Choroid plexus epithelial cell (primary cell): ENCODE results near the gene VCL.
"Not testable (repeated sequence)": the region's sequence is repeated elsewhere in the genome, so short reads cannot be mapped to it uniquely, and the experiment has no call there.

Experiments
- DNase-seq: peaks from one replicate; pipeline ENCODE4 v3.0.0-alpha.2; 2010; ENCODE audit warnings: low read depth
- H3K4me3 ChIP-seq: 2 replicates; pipeline ENCODE4 v1.5.1; 2011; ENCODE audit warnings: low read depth, mild to moderate bottlenecking, control low read depth, low read length, moderate library complexity
- TF ChIP-seq, protein P1 (sequence below): conservative IDR thresholded peaks from 2 replicates; pipeline ENCODE4 v1.5.1; 2011; ENCODE audit warnings: low read depth, mild to moderate bottlenecking, control low read depth, inconsistent platforms, low read length, moderate library complexity

Gene VCL

DNA sequence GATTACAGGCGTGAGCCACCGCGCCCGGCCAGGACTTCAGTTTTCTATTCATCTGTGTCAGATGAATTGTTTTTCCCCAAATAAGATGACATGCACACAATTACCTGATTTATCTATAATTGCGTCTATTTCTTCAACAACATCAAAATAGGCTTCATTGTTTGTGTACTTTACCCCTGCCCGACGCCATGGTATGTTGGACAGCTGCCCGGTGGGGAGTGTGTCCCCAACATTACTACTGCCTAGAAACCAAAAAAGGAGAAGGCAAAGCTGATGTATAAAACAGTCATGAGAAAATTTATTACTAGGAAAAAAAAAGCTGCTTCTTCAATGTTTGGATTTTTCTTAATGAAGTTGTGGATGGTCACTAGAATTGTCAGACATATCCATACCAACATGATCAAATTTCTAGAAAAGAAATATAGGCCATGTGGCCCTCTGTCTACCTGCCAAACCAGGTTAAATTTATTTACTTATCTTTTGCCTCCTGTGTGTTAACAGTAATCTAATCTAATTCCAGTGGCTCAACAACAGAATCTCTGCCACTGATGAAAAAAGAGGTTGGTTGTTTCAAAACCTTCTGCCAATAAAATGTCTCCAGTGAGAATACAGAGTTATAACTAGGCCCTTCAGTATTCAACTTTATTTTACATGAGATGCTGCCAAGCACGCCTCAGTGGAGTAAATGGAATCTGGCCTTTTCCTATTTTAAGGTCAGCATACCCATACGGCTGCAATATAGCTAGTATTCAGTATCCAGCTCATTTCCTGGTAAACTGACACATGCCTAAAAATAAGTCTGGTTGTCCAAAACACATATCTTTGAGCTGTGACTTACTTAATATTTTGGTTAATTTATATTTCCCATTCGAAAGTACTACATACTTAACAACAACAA, 136.3 kb downstream of the VCL start:
- no peak overlapping the region for H3K4me3 ChIP-seq
- no peak for DNase-seq
- TF ChIP-seq, protein P1, sequence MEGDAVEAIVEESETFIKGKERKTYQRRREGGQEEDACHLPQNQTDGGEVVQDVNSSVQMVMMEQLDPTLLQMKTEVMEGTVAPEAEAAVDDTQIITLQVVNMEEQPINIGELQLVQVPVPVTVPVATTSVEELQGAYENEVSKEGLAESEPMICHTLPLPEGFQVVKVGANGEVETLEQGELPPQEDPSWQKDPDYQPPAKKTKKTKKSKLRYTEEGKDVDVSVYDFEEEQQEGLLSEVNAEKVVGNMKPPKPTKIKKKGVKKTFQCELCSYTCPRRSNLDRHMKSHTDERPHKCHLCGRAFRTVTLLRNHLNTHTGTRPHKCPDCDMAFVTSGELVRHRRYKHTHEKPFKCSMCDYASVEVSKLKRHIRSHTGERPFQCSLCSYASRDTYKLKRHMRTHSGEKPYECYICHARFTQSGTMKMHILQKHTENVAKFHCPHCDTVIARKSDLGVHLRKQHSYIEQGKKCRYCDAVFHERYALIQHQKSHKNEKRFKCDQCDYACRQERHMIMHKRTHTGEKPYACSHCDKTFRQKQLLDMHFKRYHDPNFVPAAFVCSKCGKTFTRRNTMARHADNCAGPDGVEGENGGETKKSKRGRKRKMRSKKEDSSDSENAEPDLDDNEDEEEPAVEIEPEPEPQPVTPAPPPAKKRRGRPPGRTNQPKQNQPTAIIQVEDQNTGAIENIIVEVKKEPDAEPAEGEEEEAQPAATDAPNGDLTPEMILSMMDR = no peak

DNA sequence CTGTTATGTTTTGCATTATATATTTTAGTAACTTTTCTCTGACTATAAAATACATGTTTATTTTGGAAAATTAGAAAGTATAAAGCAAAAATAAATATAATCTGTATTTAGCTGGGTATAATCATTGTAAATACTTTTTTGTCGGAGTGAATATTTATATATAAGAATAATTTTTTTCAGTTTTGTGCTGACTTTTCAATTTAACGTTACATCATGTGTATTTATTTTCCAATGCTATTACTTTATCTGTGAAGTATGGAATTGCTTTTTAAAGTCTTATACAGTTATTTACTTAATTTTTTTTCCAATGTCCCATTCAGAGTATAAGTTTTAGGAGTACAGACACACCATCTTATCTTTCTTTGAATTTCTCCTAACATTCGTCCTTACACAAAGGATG, 137.5 kb downstream of the VCL start:
- TF ChIP-seq, protein P1 = no peak
- DNase-seq = no peak
- no peak overlapping the region for H3K4me3 ChIP-seq

DNA sequence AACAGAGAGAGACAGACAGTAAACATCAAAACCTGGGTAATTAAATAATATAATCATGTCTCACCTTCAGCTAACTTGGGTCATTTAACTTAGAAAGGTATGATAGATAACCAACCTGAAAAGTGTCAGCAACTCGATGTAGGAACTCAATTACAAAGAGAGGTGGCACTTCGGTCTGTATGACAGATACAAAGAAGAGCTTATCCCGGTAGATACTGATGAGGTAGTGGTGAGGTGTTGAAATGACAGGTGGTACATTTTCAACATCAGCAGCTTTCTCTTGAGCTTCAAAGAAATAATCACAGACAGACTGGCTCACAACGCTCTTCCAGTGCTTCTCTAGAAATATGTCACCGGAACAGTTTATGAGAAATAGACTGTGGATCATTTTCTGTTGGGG, 140.1 kb downstream of the VCL start:
- TF ChIP-seq, protein P1 = no peak
- DNase-seq = no peak
- H3K4me3 ChIP-seq = no peak overlapping the region

DNA sequence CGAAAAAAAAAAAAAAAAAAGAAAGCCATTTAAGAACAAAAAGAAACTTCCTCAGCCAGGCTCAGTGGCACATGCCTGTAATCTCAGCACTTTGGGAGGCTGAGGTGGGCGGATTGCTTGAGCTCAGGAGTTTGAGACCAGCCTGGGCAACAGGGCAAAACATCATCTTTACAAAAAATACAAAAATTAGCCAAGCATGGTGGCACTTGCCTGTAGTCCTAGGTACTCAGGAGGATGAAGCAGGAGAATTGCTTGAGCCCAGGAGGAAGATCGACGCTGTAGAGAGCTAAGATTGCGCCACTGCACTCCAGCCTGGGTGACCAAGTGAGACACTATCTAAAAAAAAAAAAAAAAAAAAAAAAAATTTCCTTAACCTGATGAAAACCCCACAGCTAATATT, 140.7 kb downstream of the VCL start:
- not testable (repeated sequence) for H3K4me3 ChIP-seq, DNase-seq

DNA sequence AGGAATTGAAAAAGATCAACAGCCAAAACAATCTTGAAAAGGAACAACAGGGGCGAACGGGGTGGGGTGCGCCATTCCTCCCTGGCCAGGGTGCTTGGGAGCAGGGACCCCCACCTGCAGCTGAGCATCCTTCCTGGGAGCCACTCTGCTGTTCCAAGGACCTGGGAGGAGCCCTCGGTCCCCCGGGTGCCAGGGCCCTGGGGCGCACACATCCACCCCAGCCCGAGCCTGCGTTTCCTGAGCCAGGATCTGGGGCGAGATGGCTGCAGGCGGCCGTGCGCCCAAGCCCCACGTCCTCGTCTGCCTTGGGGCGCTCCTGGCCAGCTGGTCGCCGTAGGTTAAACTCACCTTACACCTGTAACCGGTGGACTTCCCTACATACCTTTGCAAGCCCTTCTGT, 142.1 kb downstream of the VCL start:
- TF ChIP-seq, protein P1 = no peak
- no peak for DNase-seq
- no peak overlapping the region for H3K4me3 ChIP-seq

DNA sequence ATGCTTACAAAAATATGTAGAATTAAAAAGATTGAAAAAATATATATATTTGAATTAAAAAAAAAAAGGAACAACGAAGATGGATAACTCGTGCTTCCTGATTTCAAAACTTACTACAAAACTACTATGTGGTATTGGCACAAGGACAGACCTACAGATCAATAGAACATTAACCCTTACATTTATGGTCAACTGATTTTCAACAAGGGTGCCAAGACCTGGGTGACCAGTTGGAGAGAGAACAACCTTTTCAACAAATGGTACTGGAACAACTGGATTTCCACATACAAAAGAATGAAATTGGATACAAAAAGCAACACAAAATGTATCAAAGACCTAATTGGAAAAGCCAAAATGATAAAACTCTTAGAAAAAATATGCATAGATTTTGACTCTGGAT, 142.6 kb downstream of the VCL start:
- no peak for DNase-seq
- no peak overlapping the region for H3K4me3 ChIP-seq
- TF ChIP-seq, protein P1 = no peak

DNA sequence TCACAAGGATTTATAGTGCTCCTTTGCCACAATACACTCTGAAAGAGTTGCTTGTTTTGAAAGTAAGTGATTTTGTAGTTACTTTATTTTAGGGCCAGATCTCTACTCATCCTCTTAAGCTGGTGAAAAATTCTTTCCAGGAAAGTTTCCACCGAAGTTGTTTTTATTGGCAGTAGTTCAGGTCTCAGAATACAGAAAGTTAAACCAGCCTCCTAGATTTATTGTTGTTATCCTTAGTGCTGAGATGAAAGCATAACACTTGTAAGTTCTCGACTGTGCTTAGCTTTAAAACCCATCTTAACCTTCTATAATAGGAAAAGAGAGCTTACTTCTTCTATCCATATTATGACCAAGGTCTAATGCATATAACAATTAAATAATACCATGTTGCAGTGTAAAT, 147.2 kb downstream of the VCL start:
- DNase-seq = peak; percentile 90
- TF ChIP-seq, protein P1 = no peak
- H3K4me3 ChIP-seq = no peak overlapping the region

DNA sequence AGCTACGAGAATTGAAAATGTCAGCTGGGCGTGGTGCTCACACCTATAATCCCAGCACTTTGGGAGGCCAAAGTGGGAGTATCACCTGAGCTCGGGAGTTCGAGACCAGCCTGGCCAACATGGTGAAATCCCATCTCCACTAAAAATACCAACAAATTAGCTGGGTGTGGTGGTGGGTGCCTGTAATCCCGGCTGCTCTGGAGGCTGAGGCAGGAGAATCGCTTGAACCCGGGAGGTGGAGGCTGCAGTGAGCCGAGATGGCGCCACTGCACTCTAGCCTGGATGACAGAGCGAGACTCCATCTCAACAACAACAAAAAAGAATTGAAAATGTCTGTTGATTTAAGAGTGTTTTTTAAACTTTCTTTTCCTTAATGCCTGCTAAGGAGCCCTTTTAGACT, 149.1 kb downstream of the VCL start:
- not testable (repeated sequence) for DNase-seq, H3K4me3 ChIP-seq
